HG03095 (cell line): ENCODE data around the gene SPINK1.
A peak's percentile ranks its signal among the peaks of the same experiment; 100 is the strongest.
"Not testable (repeated sequence)": the region's sequence is repeated elsewhere in the genome, so short reads cannot be mapped to it uniquely, and the experiment has no call there.

ENCODE experiments used
- ATAC-seq: cut with Tn5 transposase; IDR thresholded peaks from one replicate; pipeline ENCODE4 v1.9.1; 2021; ENCODE audit warnings: moderate library complexity; ENCODE audit not compliant: unreplicated experiment

SPINK1 gene

DNA sequence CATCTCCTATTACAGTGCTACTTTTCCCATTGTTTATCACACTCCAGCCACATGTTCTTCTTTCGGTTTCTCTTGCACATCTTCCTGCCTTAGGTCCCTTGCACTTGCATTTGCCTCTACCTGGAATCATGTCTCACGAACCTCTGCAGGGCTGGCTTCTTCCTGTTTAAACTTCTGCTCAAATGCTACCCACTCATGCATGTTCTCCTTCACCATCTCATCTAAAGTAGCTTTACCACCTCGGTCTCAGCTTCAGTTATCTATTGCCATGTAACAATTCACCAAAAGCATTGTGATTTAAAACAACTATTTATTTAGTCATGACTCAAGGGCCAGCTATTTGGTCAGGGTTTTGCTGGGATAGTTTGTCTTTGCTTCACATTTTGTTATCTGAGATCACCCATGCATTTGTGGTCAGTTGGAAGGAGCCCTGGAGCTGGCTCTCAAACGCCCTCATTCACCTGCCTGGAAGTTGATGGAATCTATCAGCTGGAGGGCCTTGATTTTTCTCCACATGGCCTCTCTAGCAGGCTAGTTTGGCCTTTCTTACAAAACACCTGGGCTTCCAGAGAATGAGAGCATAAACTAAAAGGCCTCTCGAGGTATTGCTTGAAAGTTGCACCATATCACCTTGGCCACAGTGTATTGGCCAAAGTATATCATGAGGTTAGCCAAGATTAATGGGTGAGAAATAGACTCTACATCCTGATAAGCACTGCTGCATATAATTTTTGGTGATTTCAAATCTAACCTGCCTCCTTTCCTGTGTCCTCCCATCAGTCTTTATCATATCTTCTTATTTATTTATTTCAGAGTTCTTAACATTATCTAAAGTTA lies 21.4 kb downstream of the SPINK1 start:
- ATAC-seq = no peak

GRCh38 chr5:147805030-147805454 lies 26.4 kb downstream of the SPINK1 start:
- peak; percentile 84 for ATAC-seq

GRCh38 chr5:147804334-147804733 lies 27.1 kb downstream of the SPINK1 start:
- no peak for ATAC-seq

DNA sequence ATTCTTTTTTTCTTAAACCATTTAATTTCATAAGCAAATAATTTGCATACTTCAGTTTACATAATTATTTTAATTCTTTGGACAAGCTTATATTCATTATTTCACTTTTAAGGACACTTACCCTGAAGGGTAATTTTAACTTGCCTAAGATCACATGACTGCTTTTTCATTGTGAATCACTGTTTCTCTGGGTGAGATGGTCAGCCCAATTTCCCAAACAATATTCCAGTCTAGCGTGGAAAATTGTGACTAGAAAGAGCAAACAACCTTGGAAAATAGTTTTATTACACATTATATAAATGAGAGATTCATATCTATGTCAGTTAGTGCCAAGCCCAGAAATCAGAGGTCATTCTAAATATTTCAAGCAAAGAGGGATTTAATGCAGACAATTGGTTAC lies 27.5 kb downstream of the SPINK1 start:
- ATAC-seq = no peak

DNA sequence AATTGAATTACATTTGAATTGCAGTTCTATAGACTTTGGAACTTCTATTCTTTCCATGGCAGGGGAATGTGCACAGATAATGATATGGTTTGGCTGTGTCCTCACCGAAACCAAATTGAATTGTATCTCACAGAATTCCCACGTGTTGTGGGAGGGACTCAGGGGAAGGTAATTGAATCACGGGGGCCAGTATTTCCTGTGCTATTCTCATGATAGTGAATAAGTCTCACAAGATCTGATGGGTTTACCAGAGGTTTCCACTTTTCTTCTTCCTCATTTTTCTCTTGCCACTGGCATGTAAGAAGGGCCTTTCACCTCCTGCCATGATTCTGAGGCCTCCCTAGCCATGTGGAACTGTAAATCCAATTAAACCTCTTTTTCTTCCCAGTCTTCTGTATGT lies 28.3 kb downstream of the SPINK1 start:
- ATAC-seq = not testable (repeated sequence)

DNA sequence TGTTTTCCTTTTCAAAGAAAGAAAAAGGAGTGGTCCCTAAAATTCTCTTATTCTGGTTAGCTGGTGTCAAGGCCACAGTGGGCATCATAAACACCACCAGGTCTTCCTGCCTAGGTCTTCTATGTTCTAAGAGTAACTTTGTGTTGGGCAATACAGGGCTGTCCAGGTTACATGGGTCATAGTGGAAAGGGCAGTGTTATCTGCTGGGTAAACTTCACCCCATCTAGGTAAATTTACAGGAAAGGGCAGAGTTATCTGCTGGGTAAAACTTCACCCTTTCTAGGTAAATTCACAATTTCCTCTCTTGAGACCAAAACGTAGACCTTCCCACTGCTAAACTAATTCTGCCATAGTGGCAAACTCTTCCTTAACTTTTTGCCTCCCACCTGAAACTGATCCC lies 30.0 kb downstream of the SPINK1 start:
- no peak for ATAC-seq

- ATAC-seq = no peak
Measured at GRCh38 chr5:147800491-147800890, 31.0 kb downstream of the SPINK1 start.

DNA sequence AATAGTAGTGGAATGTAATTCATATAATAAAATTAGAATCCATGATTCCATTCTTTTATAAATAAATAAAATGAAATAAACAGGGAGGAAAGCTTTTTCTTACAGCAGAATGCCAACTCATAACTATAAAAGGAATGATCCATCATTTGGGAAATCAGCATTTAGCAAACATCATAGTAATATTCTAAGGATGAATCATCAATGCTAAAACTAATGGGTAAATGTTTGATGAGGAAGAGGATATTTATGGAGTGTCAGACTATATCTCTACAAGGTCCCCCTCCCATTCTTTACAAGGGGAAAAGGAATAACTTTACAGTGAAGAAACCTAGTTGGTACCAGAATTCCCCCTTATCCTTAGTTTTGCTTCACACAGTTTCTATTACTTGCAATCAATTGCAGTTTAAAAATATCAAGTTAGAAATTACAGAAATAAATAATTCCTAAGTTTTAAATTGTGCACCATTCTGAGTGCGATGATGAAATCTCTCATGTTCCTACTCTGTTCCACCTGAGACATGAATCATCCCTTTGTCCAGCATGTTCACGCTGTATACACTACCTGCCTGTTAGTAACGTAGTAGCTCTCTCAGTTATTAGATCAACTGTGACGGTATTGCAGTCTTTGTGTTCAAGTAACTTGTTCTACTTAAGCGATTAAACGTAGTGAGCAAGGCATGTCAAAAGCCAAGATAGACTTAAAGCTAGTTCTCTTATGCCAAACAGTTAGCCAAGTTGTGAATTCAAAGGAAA lies 34.7 kb downstream of the SPINK1 start:
- no peak for ATAC-seq

DNA sequence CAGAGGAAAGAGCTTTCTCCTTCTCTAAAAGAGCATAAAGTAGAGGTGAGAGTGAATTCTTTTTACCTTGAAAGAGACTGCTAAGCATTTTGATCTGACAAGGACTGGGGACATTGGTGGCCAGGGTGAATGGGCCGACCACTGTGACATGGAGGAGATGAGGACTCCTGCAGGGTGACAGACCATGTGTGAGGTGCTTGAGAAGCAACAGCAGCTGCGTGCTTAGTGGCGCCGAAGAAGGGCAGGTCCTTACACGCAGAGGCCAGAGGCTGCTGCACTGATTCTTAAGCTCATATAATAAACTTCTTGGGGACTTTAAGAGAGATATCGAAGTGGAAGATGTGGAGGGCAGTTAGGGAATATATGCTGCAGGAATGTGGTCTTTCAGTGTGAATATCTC lies 40.3 kb downstream of the SPINK1 start:
- no peak for ATAC-seq

DNA sequence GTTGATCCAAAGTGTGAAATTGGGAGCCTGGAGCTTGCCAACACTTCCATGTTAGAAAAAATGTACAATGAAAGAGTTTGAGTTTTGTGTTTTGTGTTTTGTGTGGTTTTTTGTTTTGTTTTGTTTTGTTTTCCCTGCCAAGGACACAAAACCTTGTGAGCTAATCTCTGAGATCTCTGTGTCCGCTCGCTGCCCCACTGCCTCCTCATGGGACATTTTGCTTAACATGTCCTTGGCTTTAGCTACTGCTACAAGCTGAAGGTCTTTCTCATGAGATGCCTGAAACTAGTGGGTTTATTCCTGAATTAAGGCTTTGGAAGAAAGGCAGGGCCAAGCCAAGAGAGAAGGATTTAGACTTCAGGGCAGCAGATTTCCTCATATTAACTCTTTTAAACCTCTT lies 41.7 kb downstream of the SPINK1 start:
- ATAC-seq = no peak

- no peak for ATAC-seq
Measured at GRCh38 chr5:147788023-147788422, 43.4 kb downstream of the SPINK1 start.

DNA sequence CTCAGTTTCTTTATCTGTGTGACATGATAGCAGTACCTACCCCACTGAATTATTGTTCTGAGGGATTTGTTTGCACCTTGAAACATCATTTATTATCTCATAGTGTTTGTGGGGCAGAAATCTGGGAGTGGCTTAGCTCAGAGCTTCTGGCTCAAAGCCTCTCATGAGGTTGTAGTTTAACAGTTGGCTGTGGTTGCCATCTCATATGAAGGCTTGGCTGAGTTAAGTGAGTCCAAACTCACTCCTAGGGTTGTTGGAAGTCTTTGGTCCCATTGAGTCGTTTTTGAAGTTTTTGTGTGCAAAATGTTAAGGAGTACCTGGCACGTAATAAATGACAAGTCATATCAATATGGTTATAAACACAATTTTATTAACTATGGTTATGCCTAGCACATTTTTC lies 45.3 kb downstream of the SPINK1 start:
- no peak for ATAC-seq

DNA sequence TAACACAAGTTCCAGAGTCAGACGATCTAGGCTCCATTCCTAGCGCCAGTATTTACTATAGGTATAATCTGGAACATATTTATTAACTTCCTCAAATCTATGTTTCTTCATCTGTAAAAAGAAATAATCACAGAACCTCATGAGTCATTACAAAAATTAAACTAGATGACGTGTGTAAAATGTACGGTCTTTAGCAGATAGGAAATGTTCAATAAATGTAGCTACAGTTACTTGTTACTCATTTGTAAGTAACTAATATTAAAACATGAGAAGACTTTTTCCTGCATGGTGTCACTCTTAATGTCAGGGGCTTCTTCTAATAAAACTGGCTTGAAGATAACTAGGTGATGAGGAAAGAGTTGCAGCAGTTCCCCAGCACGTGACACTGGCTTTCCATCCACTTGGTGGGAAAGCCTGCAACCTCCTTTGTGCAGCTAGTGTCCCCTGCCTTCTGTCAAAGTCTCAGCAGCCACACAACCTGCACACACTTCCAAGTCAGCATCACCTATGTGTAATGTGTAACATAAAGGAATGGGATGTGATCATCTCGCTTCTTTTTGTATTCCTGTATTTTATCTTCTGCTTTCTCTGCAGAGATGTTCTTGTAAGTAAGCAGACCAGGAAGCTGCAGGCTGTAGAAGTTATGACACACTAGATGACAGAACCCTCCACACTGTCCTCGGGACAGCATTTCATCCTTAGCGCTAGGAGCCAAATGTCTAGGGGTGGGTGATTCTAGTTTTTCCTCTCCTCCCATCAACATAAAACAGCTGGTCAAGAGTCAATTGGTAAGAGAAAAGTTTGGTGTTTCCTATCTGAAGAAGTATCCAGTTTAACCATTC lies 47.1 kb downstream of the SPINK1 start:
- ATAC-seq = no peak

DNA sequence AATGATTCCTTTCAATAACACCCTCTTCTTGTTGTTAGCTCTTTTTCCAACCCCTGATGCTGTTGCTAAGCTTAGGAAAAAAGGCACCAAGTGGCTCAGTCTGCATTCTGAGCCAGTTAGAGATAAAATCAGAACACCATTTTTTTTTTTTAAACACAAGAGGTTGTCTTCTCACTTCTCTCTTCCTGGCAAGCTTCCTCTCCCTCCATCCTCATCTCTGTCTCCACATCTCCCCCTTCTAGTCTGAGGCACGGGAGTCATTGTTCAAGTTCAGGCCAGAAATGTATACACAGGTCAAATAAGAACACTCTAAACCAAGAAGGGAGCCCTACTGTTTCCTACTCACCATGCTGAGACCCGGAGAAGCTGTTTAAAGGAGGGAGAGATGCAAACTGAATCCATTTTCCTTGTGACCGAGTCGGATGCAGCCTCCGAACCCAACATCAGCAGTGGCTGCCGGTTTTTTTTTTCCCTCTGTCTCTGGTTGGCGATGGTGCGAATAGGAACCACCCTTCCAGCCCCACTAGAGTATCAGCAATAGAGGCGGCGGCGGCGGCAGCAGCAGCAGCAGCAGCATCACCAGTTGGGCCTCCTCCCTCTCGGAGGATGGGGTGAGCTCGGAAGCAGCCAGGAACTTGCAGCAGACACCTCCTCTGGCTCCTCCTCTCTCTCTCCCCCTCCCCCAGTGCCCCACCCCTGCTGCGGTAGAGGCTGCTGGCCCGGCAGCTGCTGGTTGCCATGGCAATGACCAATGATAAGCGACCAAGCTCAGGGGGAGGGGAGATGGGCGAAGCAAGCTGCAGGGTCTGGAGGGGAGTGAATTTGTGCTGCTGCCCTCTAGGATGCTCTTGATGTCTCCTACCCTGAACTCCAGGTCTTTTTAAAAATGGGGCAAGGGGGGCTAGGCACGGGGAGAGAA lies 49.1 kb downstream of the SPINK1 start, which contains the start of gene JAKMIP2:
Gene JAKMIP2, minus strand, starts transcription at position 619 of the 919 bp plus-strand sequence. CDS start 110,922 bp downstream, outside the sequence.
- ATAC-seq = no peak

DNA sequence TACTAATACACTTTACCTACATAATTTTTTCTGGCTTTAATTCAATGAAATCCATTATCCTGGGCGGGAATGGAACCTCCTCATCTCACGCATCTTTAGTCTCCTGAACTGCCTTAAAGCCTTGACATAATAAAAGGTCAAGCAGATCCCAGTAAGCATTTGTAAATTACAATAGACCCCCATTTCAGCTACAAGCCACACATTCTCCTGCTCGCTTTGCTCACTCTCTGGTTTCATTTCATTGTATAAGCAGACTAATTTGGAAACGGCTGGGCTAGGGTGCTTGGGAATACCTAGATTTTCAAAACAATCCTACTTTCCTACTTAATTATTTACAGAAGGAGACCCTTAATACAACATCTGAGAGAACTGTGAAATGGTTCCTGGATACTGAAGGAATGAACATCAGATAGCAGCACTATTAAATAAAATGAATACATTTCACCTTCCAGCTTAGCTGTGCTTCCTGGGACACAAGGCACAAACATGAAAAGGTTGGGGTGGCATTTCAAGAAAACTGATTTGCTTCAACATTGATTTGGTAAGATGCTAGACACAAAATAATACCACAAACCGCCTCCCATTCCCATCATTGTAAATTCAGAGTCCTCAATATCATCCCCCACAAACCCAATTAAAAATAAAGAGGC lies 50.4 kb downstream of the SPINK1 start:
- no peak for ATAC-seq

DNA sequence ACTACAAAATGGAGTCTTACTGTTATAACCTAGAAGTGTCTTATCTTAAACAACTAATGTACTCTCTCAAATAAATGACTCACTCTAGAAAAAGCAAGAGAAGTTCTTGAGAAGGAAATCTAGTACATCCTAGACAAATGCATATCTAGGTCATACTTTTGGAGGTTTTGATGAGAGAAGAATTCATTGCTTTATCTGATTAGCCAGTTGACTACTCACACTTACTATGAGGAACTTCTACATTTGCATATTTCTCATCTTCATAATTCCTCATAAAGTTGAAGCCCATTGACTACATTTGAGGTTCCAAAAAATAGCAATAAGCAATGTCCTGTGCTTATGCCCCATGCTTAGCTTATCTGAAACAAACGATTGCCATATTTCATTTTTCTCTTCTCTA lies 51.8 kb downstream of the SPINK1 start:
- ATAC-seq = no peak

- no peak for ATAC-seq
Measured at GRCh38 chr5:147776989-147777388, 54.5 kb downstream of the SPINK1 start.
